Glutamatergic neuron (in vitro differentiated cells): ENCODE data around the gene BDNF. TPM values are rescaled to one million over a fixed set of nuclear protein-coding genes. Genes with fewer than 3 reads are reported as not detected.

Experiments
- DNase-seq: peaks from one replicate; pipeline ENCODE4 v3.0.0; 2022
- H3K27ac Mint-ChIP-seq: one replicate; pipeline ENCODE4 v1.8.0; 2020; ENCODE audit warnings: mild to moderate bottlenecking, mixed read lengths, inconsistent platforms; ENCODE audit not compliant: unreplicated experiment
- H3K27me3 Mint-ChIP-seq: one replicate; pipeline ENCODE4 v1.8.0; 2020; ENCODE audit warnings: mild to moderate bottlenecking, moderate library complexity, mixed read lengths, inconsistent platforms; ENCODE audit not compliant: unreplicated experiment
- H3K36me3 Mint-ChIP-seq: one replicate; pipeline ENCODE4 v1.8.0; 2020; ENCODE audit warnings: mild to moderate bottlenecking, mixed read lengths, inconsistent platforms; ENCODE audit not compliant: unreplicated experiment
- H3K4me1 Mint-ChIP-seq: one replicate; pipeline ENCODE4 v1.8.0; 2020; ENCODE audit warnings: mild to moderate bottlenecking, low read depth, mixed read lengths, inconsistent platforms; ENCODE audit not compliant: unreplicated experiment
- H3K4me3 Mint-ChIP-seq: one replicate; pipeline ENCODE4 v1.8.0; 2020; ENCODE audit warnings: mild to moderate bottlenecking, mixed read lengths, inconsistent platforms; ENCODE audit not compliant: unreplicated experiment
- H3K9me3 Mint-ChIP-seq: one replicate; pipeline ENCODE4 v1.8.0; 2020; ENCODE audit warnings: mild to moderate bottlenecking, moderate library complexity, mixed read lengths, inconsistent platforms; ENCODE audit not compliant: unreplicated experiment
- CTCF ChIP-seq: fragments of 200-600 bp; sonication (generic); IDR thresholded peaks from one replicate; pipeline ENCODE4 v1.5.0; 2021; ENCODE audit not compliant: partially characterized antibody, unreplicated experiment
- total RNA-seq: library from RNA; stranded (reverse); fragmentation: NEBNext Ultra II Directional; extraction: Animal tissue kit (Norgen Biotek cat#: 25700); gene quantifications from one replicate; pipeline ENCODE4 v1.2.1, GENCODE V29; 2021; ENCODE audit not compliant: unreplicated experiment

The BDNF gene
- total RNA-seq, 1 donor from 2014 or later: 0.42 TPM

DNA sequence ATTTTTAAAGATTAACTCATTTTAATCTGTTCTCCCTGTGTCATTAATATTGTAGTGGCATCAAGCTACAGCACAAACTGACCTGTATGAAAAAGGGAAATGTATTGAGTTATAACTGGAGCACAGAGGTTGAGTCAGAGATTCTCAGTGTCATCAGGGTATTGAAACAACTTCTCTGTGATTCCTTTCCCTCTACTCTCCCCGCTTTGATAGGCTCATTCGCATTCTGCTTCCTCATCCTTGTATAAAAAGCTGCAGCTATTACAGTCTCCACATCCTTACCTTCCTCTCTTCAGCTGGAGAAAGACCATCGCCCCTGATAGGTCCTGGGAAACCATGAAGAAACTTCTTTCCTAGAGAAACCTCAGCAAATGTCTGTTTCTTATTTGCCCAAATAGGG is 90.0 kb downstream of the BDNF start:
- Mint-ChIP-seq H3K4me1 (no peaks in the 10 kb centered on the region), H3K27ac (no peak overlapping the region), H3K4me3 (no peak overlapping the region), H3K36me3 (no peaks in the 10 kb centered on the region), H3K9me3 (no peaks in the 10 kb centered on the region), H3K27me3 (no peaks in the 10 kb centered on the region)
- DNase-seq: no peak
- no peak for TF ChIP-seq CTCF

GRCh38 chr11:27608951-27609350 is 91.3 kb downstream of the BDNF start:
- DNase-seq: no peak
- no peak for TF ChIP-seq CTCF
- Mint-ChIP-seq H3K27me3 (no peaks in the 10 kb centered on the region), H3K4me1 (no peaks in the 10 kb centered on the region), H3K9me3 (no peaks in the 10 kb centered on the region), H3K4me3 (no peak overlapping the region), H3K36me3 (no peaks in the 10 kb centered on the region), H3K27ac (no peak overlapping the region)

- peaks cover 5% of the 10 kb centered on the region for H3K36me3 Mint-ChIP-seq
- no peak overlapping the region for H3K4me3 Mint-ChIP-seq
- no peak for TF ChIP-seq CTCF
- peaks cover 2% of the 10 kb centered on the region for H3K27me3 Mint-ChIP-seq
- H3K9me3 Mint-ChIP-seq: no peaks in the 10 kb centered on the region
- peaks cover 3% of the 10 kb centered on the region for H3K4me1 Mint-ChIP-seq
- no peak overlapping the region for H3K27ac Mint-ChIP-seq
- no peak for DNase-seq
Observed at GRCh38 chr11:27605422-27605821, 94.8 kb downstream of the BDNF start.

Other genes starting within 250 kb of the BDNF start
- gene LGR4, start 227.7 kb downstream of the BDNF start, total RNA-seq: 87.1 TPM
- 44.7 TPM for gene LIN7C, start 193.7 kb downstream of the BDNF start, total RNA-seq